GM13976 (cell line): ENCODE data around the gene NOC2L.

Experiments used
- DNase-seq: peaks from one replicate; pipeline ENCODE4 v3.0.0; 2012; ENCODE audit warnings: low spot score
- CTCF ChIP-seq: IDR thresholded peaks from 2 replicates; pipeline ENCODE4 v1.5.1; 2012; ENCODE audit warnings: borderline replicate concordance, mild to moderate bottlenecking; ENCODE audit not compliant: insufficient read depth; ENCODE audit errors: extremely low read depth, missing control alignments, control extremely low read depth
- in situ Hi-C: fragments of 300-500 bp; cut with MboI; formaldehyde crosslinking; loops from one replicate; pipeline ENCODE4 v1.12.0; 2022; ENCODE audit warnings: low sequenced_read_pairs, mixed read lengths, inconsistent platforms; ENCODE audit not compliant: unreplicated experiment

The NOC2L gene

GRCh38 chr1:974687-975328 is 15.8 kb upstream of the NOC2L start:
- in situ Hi-C loops = no loop called here
- DNase-seq = no peak
- no peak for TF ChIP-seq CTCF

- TF ChIP-seq CTCF = no peak
- in situ Hi-C loops = no loop called here
- no peak for DNase-seq
These were observed 15.2 kb upstream of the NOC2L start for GRCh38 chr1:974293-974640.

GRCh38 chr1:973459-974292 is 14.6 kb upstream of the NOC2L start:
- in situ Hi-C loops = no loop called here
- TF ChIP-seq CTCF = no peak

GRCh38 chr1:972726-973458 is 13.8 kb upstream of the NOC2L start:
- no peak for DNase-seq
- no peak for TF ChIP-seq CTCF
- in situ Hi-C loops = no loop called here

More at GRCh38 chr1:973459-974292, 14.6 kb upstream of the NOC2L start:
- no peak for DNase-seq

- no peak for TF ChIP-seq CTCF
- no peak for DNase-seq
- in situ Hi-C loops = no loop called here
These were observed 12.9 kb upstream of the NOC2L start for GRCh38 chr1:971751-972506.
